CD14-positive monocyte (primary cell): Measurements from ENCODE around the gene OR6S1. TPM values are rescaled to one million over a fixed set of nuclear protein-coding genes. Genes with fewer than 3 reads are reported as not detected.

Source experiments
- DNase-seq, 3 donors: peaks; one replicate each; pipeline ENCODE4 v3.0.0-alpha.2; 2011 to 2022
- H2AFZ ChIP-seq: 2 replicates; pipeline ENCODE4 v1.6.0; 2012; ENCODE audit warnings: mild to moderate bottlenecking, low read depth, low read length, inconsistent platforms; ENCODE audit not compliant: insufficient read depth, poor library complexity, severe bottlenecking
- H3K27ac ChIP-seq, 2 donors: 1 replicate in 1 of 2; 2 replicates in 1 of 2; pipeline ENCODE4 v1.5.1; 2012 to 2013; ENCODE audit warnings: low read length in 2 of 2, control low read depth in 1 of 2, inconsistent platforms in 1 of 2, low read depth in 1 of 2, mild to moderate bottlenecking in 1 of 2
- H3K27me3 ChIP-seq, 2 donors: one replicate each; pipeline versions ENCODE4 v1.6.0 to v1.6.1; 2011 to 2013; ENCODE audit warnings: low read length in 2 of 2; ENCODE audit not compliant: control insufficient read depth in 2 of 2, insufficient read depth in 2 of 2
- H3K36me3 ChIP-seq, 2 donors: replicated peaks in 1 of 2; 1 replicate in 1 of 2; 2 replicates in 1 of 2; pipeline versions ENCODE4 v1.5.1 to v1.6.1; 2012 to 2013; ENCODE audit warnings: low read length in 2 of 2, control low read depth in 1 of 2, inconsistent platforms in 1 of 2, mild to moderate bottlenecking in 1 of 2; ENCODE audit not compliant: insufficient read depth in 2 of 2, control insufficient read depth in 1 of 2
- H3K4me1 ChIP-seq, 2 donors: 1 replicate in 1 of 2; 2 replicates in 1 of 2; pipeline versions ENCODE4 v1.5.1 to v1.6.1; 2012 to 2013; ENCODE audit warnings: low read length in 2 of 2, control low read depth in 1 of 2, inconsistent platforms in 1 of 2, mild to moderate bottlenecking in 1 of 2, moderate library complexity in 1 of 2; ENCODE audit not compliant: insufficient read depth in 2 of 2, control insufficient read depth in 1 of 2
- H3K4me2 ChIP-seq: replicated peaks from 2 replicates; pipeline ENCODE3; 2012; ENCODE audit warnings: low read length, moderate library complexity, mild to moderate bottlenecking; ENCODE audit not compliant: poor library complexity, severe bottlenecking; ENCODE audit errors: extremely low read depth
- H3K4me3 ChIP-seq, 3 experiments: fragments of 200-600 bp in 1 of 3; sonication (generic) in 1 of 3; replicated peaks in 1 of 3; 1 replicate in 2 of 3; 2 replicates in 1 of 3; pipeline ENCODE4 v1.5.1; 2011 to 2013; ENCODE audit warnings: low read length in 3 of 3, mild to moderate bottlenecking in 3 of 3, control low read depth in 2 of 3, low read depth in 2 of 3, inconsistent platforms in 1 of 3, moderate library complexity in 1 of 3
- H3K79me2 ChIP-seq: 2 replicates; pipeline ENCODE4 v1.6.0; 2012; ENCODE audit warnings: mild to moderate bottlenecking, control low read depth, inconsistent platforms, low read length, moderate library complexity; ENCODE audit not compliant: insufficient read depth
- H3K9ac ChIP-seq: 2 replicates; pipeline ENCODE4 v1.6.0; 2017; ENCODE audit warnings: low read length, mild to moderate bottlenecking; ENCODE audit not compliant: insufficient read depth, poor library complexity, severe bottlenecking
- H3K9me3 ChIP-seq, 2 donors: replicated peaks in 1 of 2; 1 replicate in 1 of 2; 2 replicates in 1 of 2; pipeline versions ENCODE4 v1.5.1 to v1.6.1; 2012 to 2013; ENCODE audit warnings: low read length in 2 of 2, control low read depth in 1 of 2; ENCODE audit not compliant: control insufficient read depth in 1 of 2, insufficient read depth in 1 of 2
- H4K20me1 ChIP-seq: 2 replicates; pipeline ENCODE4 v1.6.0; 2012; ENCODE audit warnings: mild to moderate bottlenecking, low read length, control low read depth, moderate library complexity; ENCODE audit not compliant: insufficient read depth
- H3K27ac Mint-ChIP-seq, 7 donors: one replicate each; pipeline ENCODE4 v1.8.0; 2020; ENCODE audit warnings: mild to moderate bottlenecking in 7 of 7, mixed read lengths in 7 of 7, moderate library complexity in 6 of 7, inconsistent platforms in 2 of 7
- H3K27me3 Mint-ChIP-seq, 3 donors: one replicate each; pipeline ENCODE4 v1.8.0; 2021 to 2022; ENCODE audit warnings: low read depth in 3 of 3, mild to moderate bottlenecking in 3 of 3, mixed read lengths in 3 of 3, moderate library complexity in 3 of 3, inconsistent platforms in 1 of 3
- H3K36me3 Mint-ChIP-seq, 2 donors: one replicate each; pipeline ENCODE4 v1.8.0; 2020; ENCODE audit warnings: mixed read lengths in 2 of 2, inconsistent platforms in 1 of 2, mild to moderate bottlenecking in 1 of 2
- H3K4me1 Mint-ChIP-seq: one replicate; pipeline ENCODE4 v1.8.0; 2020; ENCODE audit warnings: mild to moderate bottlenecking, mixed read lengths
- H3K4me3 Mint-ChIP-seq, 2 donors: one replicate each; pipeline ENCODE4 v1.8.0; 2020; ENCODE audit warnings: mild to moderate bottlenecking in 2 of 2, mixed read lengths in 2 of 2, moderate library complexity in 1 of 2
- H3K9me3 Mint-ChIP-seq, 7 donors: one replicate each; pipeline ENCODE4 v1.8.0; 2020 to 2022; ENCODE audit warnings: mixed read lengths in 7 of 7, mild to moderate bottlenecking in 6 of 7, moderate library complexity in 6 of 7, inconsistent platforms in 2 of 7
- WGBS: methylation state at CpG from one replicate; pipeline ENCODE4 v1.1.5; 2013; ENCODE audit warnings: missing lambda C conversion rate; ENCODE audit not compliant: insufficient coverage; 5-methylcytosine and 5-hydroxymethylcytosine counted together
- intact Hi-C, 2 donors: fragments of 100-400 bp; cut with micrococcal nuclease; formaldehyde crosslinking; loops; one replicate each; pipeline versions ENCODE4 v1.15.0 to v1.15.1; 2023
- polyA plus RNA-seq, 3 donors: library from polyadenylated mRNA; depleted of rRNA in 1 of 3; unstranded in 2 of 3; stranded (reverse) in 1 of 3; fragments of 300-500 nt in 2 of 3; fragments of >200 nt in 1 of 3; fragmentation: Illumina TruSeq in 2 of 3; gene quantifications; 1 replicate in 2 of 3; 2 replicates in 1 of 3; pipeline ENCODE4 v1.2.3, GENCODE V29; 2012 to 2021
- TF ChIP-seq, protein P1 (sequence below): fragments of 200-600 bp; IDR thresholded peaks from one replicate; pipeline ENCODE4 v1.8.0; 2022; ENCODE audit warnings: antibody characterized with exemption, mild to moderate bottlenecking

Gene OR6S1
- polyA plus RNA-seq, 3 donors, result not detected

DNA sequence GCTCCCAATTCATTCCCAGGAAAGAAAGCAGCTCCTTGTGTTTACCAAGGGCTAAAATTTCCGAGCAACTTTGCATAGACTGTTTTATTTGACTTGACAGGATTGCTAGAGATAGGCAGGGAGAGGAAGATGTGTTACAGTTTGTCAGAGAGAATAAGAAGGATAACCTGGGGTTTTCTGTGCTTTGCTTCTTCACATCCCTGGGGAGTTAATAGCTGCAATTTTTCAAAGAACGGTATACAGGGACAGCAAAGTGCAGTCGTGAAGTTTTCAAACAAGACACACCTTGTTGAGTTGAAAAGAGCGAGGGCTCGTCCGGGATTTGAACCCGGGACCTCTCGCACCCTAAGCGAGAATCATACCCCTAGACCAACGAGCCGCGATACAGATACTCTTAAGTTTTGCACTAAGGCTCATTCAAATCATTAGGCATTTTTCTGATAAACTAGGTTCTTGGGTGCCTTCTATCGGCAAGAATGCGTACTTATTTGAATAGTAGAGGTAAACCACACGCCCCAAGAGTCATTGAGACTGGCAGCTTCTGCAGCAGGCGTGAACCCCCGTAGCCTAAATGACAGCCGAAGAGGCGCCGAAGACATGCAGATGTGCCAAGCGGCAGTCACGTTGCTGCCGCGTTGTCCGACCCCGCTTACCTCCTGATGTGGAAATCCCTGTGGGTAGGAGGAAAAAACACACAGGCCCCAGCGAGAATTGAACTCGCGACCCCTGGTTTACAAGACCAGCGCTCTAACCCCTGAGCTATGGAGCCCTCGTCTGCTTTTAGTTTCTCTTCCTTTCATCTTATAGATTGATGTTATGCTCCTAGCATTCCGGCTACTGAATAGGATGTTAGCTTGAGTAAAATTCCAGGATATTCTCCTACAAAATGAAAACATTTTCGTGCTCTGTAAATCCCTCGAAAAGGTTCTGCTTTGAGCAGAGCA, 28.1 kb downstream of the OR6S1 start:
- H2AFZ ChIP-seq, result peak overlapping the region; percentile 74
- WGBS, result 2% methylated on average over 13 of the region's 34 CpGs
- peaks cover 49 to 55% of the 10 kb centered on the region in 2 donors for H3K4me1 ChIP-seq
- Mint-ChIP-seq H3K4me1 (peaks cover 12% of the 10 kb centered on the region), H3K27me3 (no peaks in the 10 kb centered on the region), H3K36me3 (no peaks in the 10 kb centered on the region), H3K4me3 (no peak overlapping the region), H3K27ac (no peak overlapping the region), H3K9me3 (no peaks in the 10 kb centered on the region)
- no peaks in the 10 kb centered on the region for H3K9me3 ChIP-seq
- peak; percentile 65 to 83 (median 81) for DNase-seq
- H3K36me3 ChIP-seq, result no peaks in the 10 kb centered on the region
- TF ChIP-seq, protein P1, sequence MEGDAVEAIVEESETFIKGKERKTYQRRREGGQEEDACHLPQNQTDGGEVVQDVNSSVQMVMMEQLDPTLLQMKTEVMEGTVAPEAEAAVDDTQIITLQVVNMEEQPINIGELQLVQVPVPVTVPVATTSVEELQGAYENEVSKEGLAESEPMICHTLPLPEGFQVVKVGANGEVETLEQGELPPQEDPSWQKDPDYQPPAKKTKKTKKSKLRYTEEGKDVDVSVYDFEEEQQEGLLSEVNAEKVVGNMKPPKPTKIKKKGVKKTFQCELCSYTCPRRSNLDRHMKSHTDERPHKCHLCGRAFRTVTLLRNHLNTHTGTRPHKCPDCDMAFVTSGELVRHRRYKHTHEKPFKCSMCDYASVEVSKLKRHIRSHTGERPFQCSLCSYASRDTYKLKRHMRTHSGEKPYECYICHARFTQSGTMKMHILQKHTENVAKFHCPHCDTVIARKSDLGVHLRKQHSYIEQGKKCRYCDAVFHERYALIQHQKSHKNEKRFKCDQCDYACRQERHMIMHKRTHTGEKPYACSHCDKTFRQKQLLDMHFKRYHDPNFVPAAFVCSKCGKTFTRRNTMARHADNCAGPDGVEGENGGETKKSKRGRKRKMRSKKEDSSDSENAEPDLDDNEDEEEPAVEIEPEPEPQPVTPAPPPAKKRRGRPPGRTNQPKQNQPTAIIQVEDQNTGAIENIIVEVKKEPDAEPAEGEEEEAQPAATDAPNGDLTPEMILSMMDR, result peak; percentile 57
- H3K27ac ChIP-seq, result no peak overlapping the region
- no peaks in the 10 kb centered on the region for H3K79me2 ChIP-seq
- intact Hi-C loops, result loop anchor here (2.0 to 10.0 kb wide), 6 partner anchors 69 to 287 kb away; partner anchors contain the start of genes PARP2 (in 1 of the 2), RNASE4 (in 1 of the 2) and RNASE6 (in 1 of the 2)
- no peak overlapping the region for H3K9ac ChIP-seq
- H3K4me2 ChIP-seq, result peak overlapping the region; percentile 70
- H3K4me3 ChIP-seq, result peak overlapping the region; percentile 45 to 69 (median 58)
- no peaks in the 10 kb centered on the region for H3K27me3 ChIP-seq
- H4K20me1 ChIP-seq, result no peaks in the 10 kb centered on the region

DNA sequence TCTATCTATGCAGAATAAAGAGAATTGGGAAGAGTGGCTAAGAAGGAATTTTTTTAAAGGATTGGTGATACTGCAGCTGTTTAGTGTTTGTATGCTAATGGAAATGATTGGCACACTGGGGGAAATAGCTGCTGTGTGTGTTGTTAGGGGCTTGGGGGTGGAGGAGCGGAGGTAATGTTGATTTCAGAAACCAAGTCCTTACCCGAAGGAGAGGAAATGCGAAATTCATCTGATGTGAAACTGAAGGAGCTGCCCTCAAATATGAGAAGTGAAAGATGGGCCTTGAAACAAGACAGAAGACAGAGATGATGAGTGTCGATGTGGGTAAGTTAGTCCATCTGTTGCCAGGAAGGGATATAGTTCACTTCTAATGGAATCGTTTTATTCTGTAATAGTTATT, 29.1 kb downstream of the OR6S1 start:
- intact Hi-C loops, result loop anchor here (2.0 to 10.0 kb wide), 6 partner anchors 70 to 286 kb away; partner anchors contain the start of genes PARP2 (in 1 of the 2), RNASE4 (in 1 of the 2) and RNASE6 (in 1 of the 2)
- H3K27ac ChIP-seq, result peak overlapping the region in 1 of 2 donors; percentile 17
- WGBS, result 0% methylated on average over 3 of the region's 5 CpGs
- peak overlapping the region; percentile 70 for H3K4me2 ChIP-seq
- no peaks in the 10 kb centered on the region for H3K9me3 ChIP-seq
- no peaks in the 10 kb centered on the region for H4K20me1 ChIP-seq
- Mint-ChIP-seq H3K4me1 (peaks cover 2% of the 10 kb centered on the region), H3K4me3 (no peak overlapping the region), H3K9me3 (no peaks in the 10 kb centered on the region), H3K27me3 (no peaks in the 10 kb centered on the region), H3K27ac (no peak overlapping the region), H3K36me3 (no peaks in the 10 kb centered on the region)
- no peaks in the 10 kb centered on the region for H3K36me3 ChIP-seq
- H3K27me3 ChIP-seq, result no peaks in the 10 kb centered on the region
- H3K79me2 ChIP-seq, result no peaks in the 10 kb centered on the region
- TF ChIP-seq, protein P1, result no peak
- H3K4me3 ChIP-seq, result peak overlapping the region in 1 of 3 experiments; percentile 12
- H2AFZ ChIP-seq, result no peak overlapping the region
- no peak overlapping the region for H3K9ac ChIP-seq
- H3K4me1 ChIP-seq, result peaks cover 42 to 45% of the 10 kb centered on the region in 2 donors
- peak in 2 of 3 donors; percentile 46 to 50 for DNase-seq
